Measurements from ENCODE around the gene PEX16.
A peak's percentile ranks its signal among the peaks of the same experiment; 100 is the strongest.

The PEX16 gene

GRCh38 chr11:45930951-45931570, 13.4 kb upstream of the PEX16 start:
- H3K27ac ChIP-seq = 0 out of 2 replicates have a peak overlapping the region, but pooled peaks have one; percentile 12
- no peak for TF ChIP-seq CTCF (IDR thresholded peaks at IDR 0.05)
- no peak for TF ChIP-seq ZFX (IDR thresholded peaks at IDR 0.05; ENCODE audit: borderline replicate concordance)

GRCh38 chr11:45930031-45930794, 12.5 kb upstream of the PEX16 start:
- H3K27ac ChIP-seq = peak overlapping the region; percentile 13; the same call in 1 of the 2 replicates
- no peak for TF ChIP-seq CTCF (IDR thresholded peaks at IDR 0.05)
- TF ChIP-seq ZFX (IDR thresholded peaks at IDR 0.05; ENCODE audit: borderline replicate concordance) = no peak

DNA sequence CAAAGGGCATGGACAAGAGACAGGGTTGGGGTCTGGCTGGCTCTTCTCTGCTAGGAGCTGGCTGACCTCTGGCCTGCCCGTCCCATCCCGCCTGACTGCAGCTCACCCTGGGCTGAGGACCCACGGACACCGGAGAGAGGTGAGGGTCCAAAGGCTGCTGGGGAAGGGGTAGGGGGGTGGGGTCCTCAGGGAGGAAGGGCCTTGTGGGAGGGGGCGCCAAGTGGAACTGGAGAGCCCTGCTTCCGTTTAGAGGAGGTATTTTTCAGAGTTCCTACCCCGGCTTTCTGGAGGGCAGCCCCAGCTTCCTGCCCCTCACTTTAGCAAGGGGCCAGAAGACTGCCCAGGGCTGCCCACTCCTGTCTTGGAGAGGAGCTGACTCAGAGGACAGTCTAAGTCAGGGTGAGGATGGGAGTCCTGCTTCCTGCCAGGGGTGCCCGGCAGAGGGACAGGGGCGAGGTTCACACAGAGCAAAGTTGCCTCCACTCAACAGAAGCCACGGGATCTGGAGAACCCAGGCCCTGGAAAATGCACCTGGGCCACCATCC, 11.9 kb upstream of the PEX16 start:
- TF ChIP-seq ZFX (IDR thresholded peaks at IDR 0.05; ENCODE audit: borderline replicate concordance) = no peak
- peak overlapping the region; percentile 13; the same call in 1 of the 2 replicates for H3K27ac ChIP-seq

- TF ChIP-seq ZFX (IDR thresholded peaks at IDR 0.05; ENCODE audit: borderline replicate concordance) (no peak), CTCF (IDR thresholded peaks at IDR 0.05) (no peak)
Observed at GRCh38 chr11:45928535-45929215, 11.0 kb upstream of the PEX16 start.

DNA sequence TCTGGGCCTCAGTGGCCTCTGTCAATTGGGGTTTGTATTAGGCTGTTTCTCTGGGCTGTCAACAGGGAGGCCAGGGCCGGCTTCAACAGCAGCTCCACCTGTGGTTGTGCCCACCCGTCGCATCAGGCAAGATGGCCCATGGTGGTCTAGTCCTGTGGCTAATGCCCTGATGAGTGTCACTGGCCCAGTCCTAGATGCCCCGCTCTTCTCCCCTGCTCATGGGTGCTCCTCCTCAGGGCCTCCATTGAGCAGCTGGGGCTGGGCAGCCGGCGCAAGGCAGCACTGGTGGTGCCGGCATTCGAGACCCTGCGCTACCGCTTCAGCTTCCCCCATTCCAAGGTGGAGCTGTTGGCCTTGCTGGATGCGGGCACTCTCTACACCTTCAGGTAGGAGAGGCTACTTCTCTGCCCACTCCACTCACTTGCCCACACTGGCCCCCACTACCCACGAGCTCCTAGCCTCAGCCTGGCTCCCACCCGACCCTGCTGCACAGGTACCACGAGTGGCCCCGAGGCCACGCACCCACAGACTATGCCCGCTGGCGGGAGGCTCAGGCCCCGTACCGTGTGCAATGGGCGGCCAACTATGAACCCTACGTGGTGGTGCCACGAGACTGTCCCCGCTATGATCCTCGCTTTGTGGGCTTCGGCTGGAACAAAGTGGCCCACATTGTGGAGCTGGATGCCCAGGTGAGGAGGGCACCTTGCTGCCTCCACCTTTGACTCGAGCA, 10.2 kb upstream of the PEX16 start:
- TF ChIP-seq CTCF (IDR thresholded peaks at IDR 0.05) (no peak), ZFX (IDR thresholded peaks at IDR 0.05; ENCODE audit: borderline replicate concordance) (no peak)
- no peak overlapping the region for H3K27ac ChIP-seq

More at GRCh38 chr11:45928535-45929215, 11.0 kb upstream of the PEX16 start:
- no peak overlapping the region for H3K27ac ChIP-seq

DNA sequence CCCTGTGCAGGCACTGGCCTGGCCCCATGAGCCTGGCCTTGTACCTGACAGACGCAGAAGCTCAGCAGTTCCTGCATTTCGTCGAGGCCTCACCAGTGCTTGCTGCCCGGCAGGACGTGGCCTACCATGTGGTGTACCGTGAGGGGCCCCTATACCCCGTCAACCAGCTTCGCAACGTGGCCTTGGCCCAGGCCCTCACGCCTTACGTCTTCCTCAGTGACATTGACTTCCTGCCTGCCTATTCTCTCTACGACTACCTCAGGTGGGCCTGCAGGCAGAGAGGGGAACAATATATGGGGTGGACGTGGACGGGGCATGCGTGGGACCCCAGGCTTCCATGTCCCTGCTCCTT, 9.6 kb upstream of the PEX16 start:
- no peak overlapping the region for H3K27ac ChIP-seq
- TF ChIP-seq CTCF (IDR thresholded peaks at IDR 0.05) = no peak
- no peak for TF ChIP-seq ZFX (IDR thresholded peaks at IDR 0.05; ENCODE audit: borderline replicate concordance)

Data from 22Rv1 (cell line).